Kasumi-1 (cell line): Measurements from ENCODE around the gene NAV1.
"Not testable (repeated sequence)": the region's sequence is repeated elsewhere in the genome, so short reads cannot be mapped to it uniquely, and the experiment has no call there.

Source experiments
- DNase-seq, 2 experiments: peaks; one replicate each; lab custom pipeline; 2025; lab: John Stamatoyannopoulos, UW

The NAV1 gene

DNA sequence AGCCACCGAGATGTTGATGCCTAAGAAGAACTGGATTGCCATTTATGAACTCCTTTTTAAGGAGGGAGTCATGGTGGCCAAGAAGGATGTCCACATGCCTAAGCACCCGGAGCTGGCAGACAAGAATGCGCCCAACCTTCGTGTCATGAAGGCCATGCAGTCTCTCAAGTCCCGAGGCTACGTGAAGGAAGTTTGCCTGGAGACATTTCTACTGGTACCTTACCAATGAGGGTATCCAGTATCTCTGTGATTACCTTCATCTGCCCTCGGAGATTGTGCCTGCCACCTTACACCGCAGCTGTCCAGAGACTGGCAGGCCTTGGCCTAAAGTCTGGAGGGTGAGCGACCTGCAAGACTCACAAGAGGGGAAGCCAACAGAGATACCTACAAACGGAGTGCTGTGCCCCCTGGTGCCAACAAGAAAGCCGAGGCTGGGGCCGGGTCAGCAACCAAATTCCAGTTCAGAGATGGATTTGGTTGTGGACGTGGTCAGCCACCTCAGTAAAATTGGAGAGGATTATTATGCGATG, 18.8 kb upstream of the NAV1 start:
- DNase-seq, result not testable (repeated sequence)

GRCh38 chr1:201525193-201525778, 13.6 kb upstream of the NAV1 start:
- DNase-seq, result no peak

DNA sequence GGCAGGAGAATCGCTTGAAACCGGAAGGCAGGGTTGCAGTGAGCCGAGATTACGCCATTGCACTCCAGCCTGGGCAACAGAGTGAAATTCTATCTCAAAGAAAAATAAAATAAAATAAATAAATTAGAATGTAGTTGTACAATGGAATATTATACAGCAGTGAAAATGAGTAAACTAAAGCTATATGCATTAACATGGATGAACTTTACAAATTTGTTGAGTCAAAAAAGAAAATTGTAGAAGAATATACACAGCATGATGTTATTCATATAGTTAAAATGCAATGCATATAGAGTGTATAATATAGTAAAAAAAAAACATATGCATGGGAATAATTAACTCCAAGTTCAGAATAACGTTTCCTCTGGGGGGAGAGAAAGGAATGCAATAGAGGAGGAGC, 11.0 kb upstream of the NAV1 start:
- DNase-seq, result no peak

GRCh38 chr1:201528631-201529252, 10.2 kb upstream of the NAV1 start:
- DNase-seq, result no peak

GRCh38 chr1:201530741-201531531, 8.0 kb upstream of the NAV1 start:
- peak; percentile 73 to 85 for DNase-seq

DNA sequence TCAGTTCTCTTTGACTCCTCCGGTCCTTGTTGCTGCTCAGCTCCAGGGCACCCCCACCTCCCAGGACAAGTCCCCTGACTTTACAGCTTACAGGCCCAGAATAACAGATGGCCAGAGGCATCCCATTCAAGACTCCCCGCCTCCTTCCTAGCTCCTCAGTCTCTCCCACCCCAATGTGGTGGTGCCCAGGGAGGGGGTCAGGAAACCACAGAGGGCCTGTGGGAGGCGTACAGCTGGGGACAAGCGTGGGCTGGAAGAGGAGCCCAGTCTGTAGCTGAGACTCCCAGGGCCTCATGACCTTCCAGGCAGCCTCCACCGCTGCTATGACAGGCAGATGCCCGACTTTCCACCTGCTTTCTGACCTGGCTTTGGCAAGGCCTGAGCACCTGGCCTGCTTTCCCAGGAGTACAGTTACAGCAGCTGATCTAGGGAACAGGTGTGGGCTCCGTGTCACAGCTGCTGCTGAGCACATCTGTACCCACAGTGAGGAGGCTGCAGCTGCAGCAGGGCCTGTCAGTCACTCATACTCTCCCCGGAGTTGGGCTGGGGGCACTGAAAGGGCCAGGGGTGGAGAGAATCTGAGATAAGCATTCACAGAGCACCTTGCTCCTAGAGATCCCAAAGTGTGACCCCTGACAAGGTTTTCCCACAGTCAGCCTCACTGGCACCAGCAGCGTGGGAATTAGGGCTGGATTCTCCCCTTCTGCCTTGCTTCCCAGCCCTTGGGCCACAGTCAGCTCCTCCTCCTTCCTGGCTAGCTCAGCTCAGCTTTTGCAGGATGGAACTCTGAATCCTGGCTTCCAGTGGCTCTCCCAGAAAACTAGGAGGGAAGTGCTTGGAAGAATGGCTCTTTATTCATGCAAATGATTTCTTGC, 7.1 kb upstream of the NAV1 start:
- DNase-seq, result no peak

GRCh38 chr1:201533836-201534235, 5.1 kb upstream of the NAV1 start:
- no peak for DNase-seq

DNA sequence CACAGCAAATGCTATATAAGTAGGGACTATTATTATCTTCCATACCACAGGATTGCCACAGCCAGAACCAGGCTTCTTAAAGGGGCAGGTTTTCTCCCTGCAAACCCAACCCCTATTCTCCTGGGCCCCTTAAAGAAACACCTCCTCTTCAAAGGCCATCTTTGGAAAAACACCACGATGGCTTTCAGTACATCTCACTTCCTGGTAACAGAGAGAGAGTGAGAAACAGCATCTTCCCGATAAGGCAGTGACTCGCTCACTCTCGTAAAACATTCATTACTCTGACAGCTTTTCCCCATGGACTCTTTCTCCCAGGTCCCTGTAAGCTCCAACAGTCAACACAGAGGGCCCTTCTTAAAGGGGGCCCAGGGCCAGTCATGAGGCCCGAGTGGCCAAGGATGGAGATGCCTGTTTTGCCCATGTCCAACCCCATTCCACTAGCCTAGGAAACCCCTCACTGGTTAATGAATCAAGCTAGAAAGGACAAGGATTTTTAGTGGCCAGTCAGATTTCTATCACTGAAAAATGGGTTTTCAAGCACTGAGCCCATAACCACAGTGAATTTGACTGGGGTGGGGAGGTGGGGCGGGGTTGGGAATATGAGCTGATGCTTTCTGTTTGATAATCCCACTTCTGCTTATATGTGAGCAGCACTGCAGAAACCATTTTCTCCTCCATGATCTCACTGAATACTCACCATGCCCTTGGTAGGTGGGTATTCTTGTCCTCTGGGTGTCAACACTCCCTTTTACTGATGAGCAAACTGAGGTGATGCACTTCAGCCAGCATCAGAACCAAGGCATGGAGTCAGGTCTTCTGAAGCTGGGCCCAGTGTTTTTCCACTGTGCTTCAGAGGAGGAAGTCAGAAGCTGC, 3.6 kb upstream of the NAV1 start:
- DNase-seq, result peak; percentile 36 to 49

DNA sequence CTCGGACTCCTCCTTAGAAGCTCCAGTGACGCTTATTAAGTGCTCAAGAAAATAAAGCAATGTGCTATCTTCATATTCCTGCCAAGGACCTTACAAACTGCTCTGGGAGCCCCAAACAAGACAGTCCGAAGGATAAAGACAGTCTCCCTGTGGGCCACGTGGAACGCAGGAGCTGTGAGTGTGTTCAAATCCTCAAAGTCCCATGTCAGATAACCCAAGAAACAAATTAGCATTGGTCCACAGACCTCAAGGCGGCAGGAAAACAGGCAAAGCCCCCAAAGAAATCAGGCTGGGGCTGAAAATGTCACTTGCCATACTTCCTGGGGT, 3.0 kb upstream of the NAV1 start:
- no peak for DNase-seq

DNA sequence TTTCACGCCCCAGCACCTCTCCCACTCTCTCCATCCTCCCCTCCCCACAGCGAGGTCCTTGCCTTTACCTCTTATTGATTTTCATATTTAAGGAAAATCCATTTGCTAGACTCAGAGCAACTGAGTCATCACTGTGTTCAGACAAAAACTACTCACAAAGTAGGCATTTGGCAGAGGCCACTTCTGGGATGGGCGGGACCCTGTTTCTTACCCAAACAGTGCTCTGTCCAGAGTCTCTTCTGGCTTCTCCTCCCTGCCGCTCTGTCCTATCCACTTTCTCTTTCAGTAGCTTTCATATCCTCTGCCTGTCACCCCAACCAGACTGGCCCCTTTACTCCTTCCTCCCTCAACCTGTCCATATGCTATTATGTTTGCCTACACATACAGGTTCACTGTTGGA, 2.4 kb upstream of the NAV1 start:
- no peak for DNase-seq

GRCh38 chr1:201537028-201537427, 1.9 kb upstream of the NAV1 start:
- no peak for DNase-seq

- DNase-seq, result no peak
Measured at GRCh38 chr1:201537467-201537866, 1.5 kb upstream of the NAV1 start.

- DNase-seq, result peak; percentile 53 to 60
Measured at GRCh38 chr1:201537891-201538611, 876 bp upstream of the NAV1 start.

DNA sequence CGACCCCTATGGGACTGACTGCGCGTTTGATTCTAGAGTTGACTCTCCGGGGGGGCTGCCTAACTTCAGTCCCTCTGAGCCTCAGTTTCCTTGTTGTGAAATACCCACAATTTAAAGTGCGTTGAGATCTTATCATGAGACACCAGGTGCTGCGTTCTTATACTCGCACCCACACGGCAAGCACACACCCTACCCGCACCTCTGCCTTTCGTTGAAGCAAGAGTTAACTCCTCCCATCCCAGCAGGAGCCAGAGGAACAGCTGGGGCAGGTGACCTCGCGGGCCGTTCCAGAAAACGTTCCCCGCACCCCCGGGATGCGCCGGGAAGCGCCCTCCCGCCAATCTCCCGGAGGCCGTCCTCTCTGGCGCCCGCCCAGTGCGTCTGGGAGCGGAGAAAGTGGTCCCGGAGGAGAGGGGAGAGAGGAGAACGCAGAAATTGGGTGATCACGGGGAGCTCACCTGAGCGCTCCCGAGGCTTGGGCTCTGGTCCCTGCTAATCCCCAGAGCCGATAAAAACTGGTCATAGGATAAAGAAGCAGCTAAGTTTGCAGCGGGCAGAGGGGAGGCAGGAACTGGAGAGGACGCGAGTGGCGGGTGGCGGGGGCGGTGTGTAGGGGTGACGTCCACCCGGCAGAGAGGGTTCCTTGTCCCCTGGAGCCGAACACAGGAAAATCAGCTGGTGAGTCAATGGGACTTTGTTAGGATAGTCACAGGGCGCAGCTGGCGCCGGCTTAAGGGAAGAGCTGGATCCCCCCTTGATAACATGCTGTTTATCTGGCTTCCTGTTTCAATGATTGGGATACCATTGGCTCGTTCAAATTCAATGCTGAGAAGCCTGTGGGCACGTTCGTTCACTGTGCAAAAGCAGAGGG, 869 bp downstream of the NAV1 start:
- peak; percentile 56 to 62 for DNase-seq

- no peak for DNase-seq
Measured at GRCh38 chr1:201540846-201541735, 2.2 kb downstream of the NAV1 start.

GRCh38 chr1:201542309-201543035, 3.5 kb downstream of the NAV1 start:
- DNase-seq, result peak; percentile 52 to 55

DNA sequence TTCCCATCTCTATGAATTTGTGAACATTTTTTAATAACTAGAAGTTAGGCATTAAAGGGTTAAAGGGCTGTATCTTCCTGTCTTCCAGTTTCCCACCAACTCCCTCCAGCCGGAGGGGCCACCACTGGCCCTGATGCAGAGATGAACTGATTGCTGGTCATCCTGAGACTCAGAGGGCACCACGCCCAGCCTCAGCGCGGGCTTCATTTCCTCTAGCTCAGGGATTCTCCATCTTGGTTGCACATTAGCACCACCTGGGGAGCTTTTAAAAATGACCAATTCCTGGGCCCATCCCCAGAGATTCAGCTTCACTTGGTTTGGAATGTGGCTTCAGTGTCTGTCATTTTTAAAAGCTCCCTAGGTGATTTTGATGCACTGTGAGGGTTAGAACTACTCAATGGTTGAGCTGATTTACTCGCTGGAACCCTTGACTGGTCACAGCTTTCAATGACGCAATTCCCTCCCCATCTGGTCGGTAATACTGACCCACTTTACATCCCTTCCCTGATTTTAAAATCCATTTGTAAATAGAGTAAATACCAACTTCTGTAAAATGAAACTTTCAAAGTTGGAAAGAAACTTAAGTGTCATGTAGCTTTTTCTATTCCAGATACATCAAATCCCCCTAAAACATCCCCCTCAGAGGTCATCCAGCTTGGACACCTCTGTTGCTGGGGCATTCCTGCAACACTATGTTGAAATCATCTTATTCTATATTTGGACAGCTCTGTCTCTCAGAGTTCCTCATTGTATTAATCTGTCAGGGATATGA, 5.1 kb downstream of the NAV1 start:
- DNase-seq, result no peak
